ENCODE measurements around the gene TOLLIP. TPM values are rescaled to one million over a fixed set of nuclear protein-coding genes. Genes with fewer than 3 reads are reported as not detected.
A peak's percentile ranks its signal among the peaks of the same experiment; 100 is the strongest.

TOLLIP gene
- total RNA-seq, 1 donor from 2014 or later: 71.6 TPM

DNA sequence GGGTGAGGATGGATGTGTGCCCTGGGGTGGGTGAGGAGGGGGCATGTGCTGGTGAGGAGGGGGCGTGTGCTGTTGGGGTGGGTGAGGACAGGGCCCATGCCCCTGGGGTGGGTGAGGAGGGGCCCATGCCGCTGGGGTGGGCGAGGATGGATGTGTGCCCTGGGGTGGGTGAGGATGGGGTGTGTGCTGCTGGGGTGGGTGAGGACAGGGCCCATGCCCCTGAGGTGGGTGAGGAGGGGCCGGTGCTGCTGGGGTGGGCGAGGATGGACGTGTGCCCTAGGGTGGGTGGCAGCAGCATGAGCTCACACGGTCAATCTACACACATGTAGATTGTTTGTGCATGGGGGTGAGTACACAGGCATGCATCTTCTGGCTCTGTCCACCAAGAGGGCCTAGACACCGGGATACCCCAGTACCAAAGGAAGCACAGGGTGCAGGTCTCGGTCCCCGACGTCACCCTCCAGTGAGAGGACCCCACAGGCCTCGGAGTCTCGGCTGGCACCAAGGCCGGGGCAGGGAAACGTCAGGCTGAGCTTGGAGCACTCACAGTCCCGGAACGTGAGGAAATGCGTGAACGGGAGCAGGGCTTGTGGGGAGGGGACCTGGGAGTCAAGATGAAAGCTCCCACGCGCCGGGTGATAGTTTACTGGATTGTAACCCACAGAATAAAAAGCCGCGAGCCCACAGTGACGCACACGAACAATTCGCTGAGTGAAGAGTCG is 37.4 kb upstream of the TOLLIP start:
- no peak for DNase-seq (ENCODE audit: extremely low spot score, unreplicated experiment)
- Mint-ChIP-seq H3K4me3 (ENCODE audit: unreplicated experiment) (no peak overlapping the region), H3K27ac (ENCODE audit: unreplicated experiment) (no peak overlapping the region), H3K9me3 (ENCODE audit: unreplicated experiment) (no peaks in the 10 kb centered on the region), H3K4me1 (ENCODE audit: unreplicated experiment) (no peaks in the 10 kb centered on the region), H3K27me3 (ENCODE audit: unreplicated experiment) (peaks cover 6% of the 10 kb centered on the region), H3K36me3 (ENCODE audit: unreplicated experiment) (no peaks in the 10 kb centered on the region)
- no peak for TF ChIP-seq CTCF (IDR thresholded peaks at IDR 0.05)

- peak; percentile 77 for DNase-seq (ENCODE audit: extremely low spot score, unreplicated experiment)
- peaks cover 6% of the 10 kb centered on the region for H3K27me3 Mint-ChIP-seq (ENCODE audit: unreplicated experiment)
- H3K4me3 Mint-ChIP-seq (ENCODE audit: unreplicated experiment): no peak overlapping the region
- no peaks in the 10 kb centered on the region for H3K9me3 Mint-ChIP-seq (ENCODE audit: unreplicated experiment)
- H3K4me1 Mint-ChIP-seq (ENCODE audit: unreplicated experiment): no peaks in the 10 kb centered on the region
- H3K27ac Mint-ChIP-seq (ENCODE audit: unreplicated experiment): no peak overlapping the region
- no peak for TF ChIP-seq CTCF (IDR thresholded peaks at IDR 0.05)
- H3K36me3 Mint-ChIP-seq (ENCODE audit: unreplicated experiment): no peaks in the 10 kb centered on the region
Measured at GRCh38 chr11:1345737-1346513, 36.5 kb upstream of the TOLLIP start.

GRCh38 chr11:1344056-1344635 is 34.7 kb upstream of the TOLLIP start:
- H3K36me3 Mint-ChIP-seq (ENCODE audit: unreplicated experiment): no peaks in the 10 kb centered on the region
- peaks cover 6% of the 10 kb centered on the region for H3K27me3 Mint-ChIP-seq (ENCODE audit: unreplicated experiment)
- no peak overlapping the region for H3K27ac Mint-ChIP-seq (ENCODE audit: unreplicated experiment)
- TF ChIP-seq CTCF (IDR thresholded peaks at IDR 0.05): no peak
- peak; percentile 82 for DNase-seq (ENCODE audit: extremely low spot score, unreplicated experiment)
- no peaks in the 10 kb centered on the region for H3K9me3 Mint-ChIP-seq (ENCODE audit: unreplicated experiment)
- no peak overlapping the region for H3K4me3 Mint-ChIP-seq (ENCODE audit: unreplicated experiment)
- no peaks in the 10 kb centered on the region for H3K4me1 Mint-ChIP-seq (ENCODE audit: unreplicated experiment)

GRCh38 chr11:1343391-1344055 is 34.1 kb upstream of the TOLLIP start:
- DNase-seq (ENCODE audit: extremely low spot score, unreplicated experiment): peak; percentile 64
- no peaks in the 10 kb centered on the region for H3K9me3 Mint-ChIP-seq (ENCODE audit: unreplicated experiment)
- peaks cover 6% of the 10 kb centered on the region for H3K27me3 Mint-ChIP-seq (ENCODE audit: unreplicated experiment)
- H3K4me3 Mint-ChIP-seq (ENCODE audit: unreplicated experiment): no peak overlapping the region
- no peak overlapping the region for H3K27ac Mint-ChIP-seq (ENCODE audit: unreplicated experiment)
- TF ChIP-seq CTCF (IDR thresholded peaks at IDR 0.05): no peak
- H3K36me3 Mint-ChIP-seq (ENCODE audit: unreplicated experiment): no peaks in the 10 kb centered on the region
- no peaks in the 10 kb centered on the region for H3K4me1 Mint-ChIP-seq (ENCODE audit: unreplicated experiment)

Measured in osteocyte (in vitro differentiated cells).